Hepatocyte (in vitro differentiated cells): ENCODE results near the gene NECAB2. TPM values are rescaled to one million over a fixed set of nuclear protein-coding genes. Genes with fewer than 3 reads are reported as not detected.

Source experiments
- DNase-seq: peaks from one replicate; pipeline ENCODE4 v3.0.0-alpha.2; 2016; ENCODE audit warnings: low spot score
- H2AFZ ChIP-seq: fragments of 200-600 bp; sonication (generic); 2 replicates; pipeline ENCODE4 v1.6.0; 2016; ENCODE audit warnings: antibody characterized with exemption, mild to moderate bottlenecking
- H3K27ac ChIP-seq: fragments of 200-600 bp; sonication (generic); 2 replicates; pipeline ENCODE4 v1.5.1; 2016; ENCODE audit warnings: mild to moderate bottlenecking
- H3K27me3 ChIP-seq: fragments of 200-600 bp; sonication (generic); 2 replicates; pipeline ENCODE4 v1.6.1; 2016
- H3K36me3 ChIP-seq: fragments of 200-600 bp; sonication (generic); replicated peaks from 2 replicates; pipeline ENCODE4 v1.5.1; 2016; ENCODE audit warnings: low read depth; ENCODE audit not compliant: insufficient read depth
- H3K4me1 ChIP-seq: fragments of 200-600 bp; sonication (generic); 2 replicates; pipeline ENCODE4 v1.5.1; 2016; ENCODE audit warnings: mild to moderate bottlenecking, moderate library complexity; ENCODE audit not compliant: insufficient read depth
- H3K4me2 ChIP-seq: fragments of 200-600 bp; sonication (generic); 2 replicates; pipeline ENCODE4 v1.6.0; 2016
- H3K4me3 ChIP-seq: fragments of 200-600 bp; sonication (generic); 2 replicates; pipeline ENCODE4 v1.5.1; 2016; ENCODE audit warnings: mild to moderate bottlenecking
- H3K79me2 ChIP-seq: fragments of 200-600 bp; sonication (generic); 2 replicates; pipeline ENCODE4 v1.6.0; 2017; ENCODE audit warnings: mild to moderate bottlenecking
- H3K9me2 ChIP-seq: fragments of 200-600 bp; sonication (generic); replicated peaks from 2 replicates; pipeline ENCODE4 v1.6.0; 2017; ENCODE audit warnings: mild to moderate bottlenecking; ENCODE audit not compliant: insufficient read depth
- H3K9me3 ChIP-seq: fragments of 200-600 bp; sonication (generic); 2 replicates; pipeline ENCODE4 v1.5.1; 2016; ENCODE audit warnings: low read depth, mild to moderate bottlenecking
- H4K20me1 ChIP-seq: fragments of 200-600 bp; sonication (generic); 2 replicates; pipeline ENCODE4 v1.6.0; 2016; ENCODE audit warnings: mild to moderate bottlenecking; ENCODE audit not compliant: insufficient read depth, poor library complexity, severe bottlenecking
- EZH2 ChIP-seq: fragments of 200-600 bp; sonication (generic); IDR thresholded peaks from 2 replicates; pipeline ENCODE4 v1.6.1; 2016; ENCODE audit warnings: antibody characterized with exemption, mild to moderate bottlenecking, borderline replicate concordance
- EZH2phosphoT487 ChIP-seq: fragments of 200-600 bp; sonication (generic); IDR thresholded peaks from one replicate; pipeline ENCODE4 v1.6.1; 2018; ENCODE audit warnings: antibody characterized with exemption, mild to moderate bottlenecking, low read depth, moderate library complexity; ENCODE audit not compliant: unreplicated experiment, severe bottlenecking
- WGBS: methylation state at CpG from one replicate; pipeline ENCODE4 v1.1.6; 2016; ENCODE audit warnings: low lambda C conversion rate; ENCODE audit errors: missing lambda C conversion rate; 5-methylcytosine and 5-hydroxymethylcytosine counted together
- polyA plus RNA-seq: library from polyadenylated mRNA; unstranded; fragments of >200 nt; fragmentation: Nextera tagmentation; extraction: Ambion mirVana; gene quantifications from 2 replicates; pipeline ENCODE4 v1.2.1, GENCODE V29; 2016
- total RNA-seq: library from RNA; depleted of rRNA; stranded (reverse); fragments of >200 nt; gene quantifications from 2 replicates; pipeline ENCODE4 v1.2.3, GENCODE V29; 2014
- TF ChIP-seq, protein P1 (sequence below): fragments of 200-600 bp; sonication (generic); IDR thresholded peaks from 2 replicates; pipeline ENCODE4 v1.5.1; 2016; ENCODE audit warnings: antibody characterized with exemption, mild to moderate bottlenecking; ENCODE audit not compliant: poor library complexity

Gene NECAB2
- total and polyA plus RNA-seq, 2 experiments from 2014 or later: 1.1 TPM; not detected in 1

DNA sequence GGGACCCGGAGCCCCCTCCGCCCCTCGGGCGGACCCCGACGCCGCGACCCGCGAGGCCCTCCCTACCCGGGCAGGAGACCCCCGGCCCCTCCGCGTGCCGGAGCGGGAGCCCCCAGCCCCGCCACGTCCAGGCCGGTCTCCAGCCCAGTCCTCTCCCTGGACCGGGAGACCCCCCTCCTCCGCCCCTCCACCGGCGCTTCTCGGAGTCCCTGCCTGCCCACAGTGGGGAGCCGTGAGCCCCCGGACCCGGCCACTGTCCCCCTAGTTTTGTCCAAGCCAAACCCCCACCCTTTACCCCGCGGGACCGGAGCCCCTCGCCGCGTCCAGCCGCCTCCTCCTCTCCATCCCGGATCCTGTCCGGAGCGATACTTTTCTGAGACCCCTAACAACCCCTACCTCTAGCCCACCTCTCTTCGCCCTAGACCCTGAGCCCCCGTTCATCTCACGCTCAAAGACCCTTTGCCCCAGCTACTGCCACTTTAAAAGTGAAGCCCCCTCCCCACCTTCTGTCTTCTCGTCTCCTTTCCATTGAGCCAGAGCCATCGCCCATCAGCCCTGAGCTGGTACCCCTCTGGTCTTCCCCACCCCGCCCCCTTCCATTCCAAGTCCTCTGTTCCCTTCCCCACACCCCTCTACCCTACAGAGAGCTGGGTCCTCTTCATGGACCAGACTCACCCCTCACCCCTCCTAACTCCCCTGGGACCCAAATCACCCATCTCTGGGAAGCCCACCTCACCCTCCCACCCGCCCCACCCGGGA is 1.0 kb downstream of the NECAB2 start:
- 28% methylated on average over 5 of the region's 45 CpGs for WGBS
- Histone ChIP-seq H3K4me2 (peak overlapping the region; percentile 67), H3K27ac (no peak overlapping the region), H3K4me1 (no peaks in the 10 kb centered on the region), H3K27me3 (peaks cover 10% of the 10 kb centered on the region), H3K9me3 (no peaks in the 10 kb centered on the region), H2AFZ (no peak overlapping the region), H3K79me2 (no peaks in the 10 kb centered on the region), H3K36me3 (no peaks in the 10 kb centered on the region), H4K20me1 (no peaks in the 10 kb centered on the region), H3K9me2 (no peaks in the 10 kb centered on the region), H3K4me3 (no peak overlapping the region)
- DNase-seq: no peak
- peak; percentile 48 for TF ChIP-seq EZH2
- no peak for TF ChIP-seq EZH2phosphoT487

GRCh38 chr16:83969771-83970429 is 1.9 kb downstream of the NECAB2 start:
- TF ChIP-seq, protein P1, sequence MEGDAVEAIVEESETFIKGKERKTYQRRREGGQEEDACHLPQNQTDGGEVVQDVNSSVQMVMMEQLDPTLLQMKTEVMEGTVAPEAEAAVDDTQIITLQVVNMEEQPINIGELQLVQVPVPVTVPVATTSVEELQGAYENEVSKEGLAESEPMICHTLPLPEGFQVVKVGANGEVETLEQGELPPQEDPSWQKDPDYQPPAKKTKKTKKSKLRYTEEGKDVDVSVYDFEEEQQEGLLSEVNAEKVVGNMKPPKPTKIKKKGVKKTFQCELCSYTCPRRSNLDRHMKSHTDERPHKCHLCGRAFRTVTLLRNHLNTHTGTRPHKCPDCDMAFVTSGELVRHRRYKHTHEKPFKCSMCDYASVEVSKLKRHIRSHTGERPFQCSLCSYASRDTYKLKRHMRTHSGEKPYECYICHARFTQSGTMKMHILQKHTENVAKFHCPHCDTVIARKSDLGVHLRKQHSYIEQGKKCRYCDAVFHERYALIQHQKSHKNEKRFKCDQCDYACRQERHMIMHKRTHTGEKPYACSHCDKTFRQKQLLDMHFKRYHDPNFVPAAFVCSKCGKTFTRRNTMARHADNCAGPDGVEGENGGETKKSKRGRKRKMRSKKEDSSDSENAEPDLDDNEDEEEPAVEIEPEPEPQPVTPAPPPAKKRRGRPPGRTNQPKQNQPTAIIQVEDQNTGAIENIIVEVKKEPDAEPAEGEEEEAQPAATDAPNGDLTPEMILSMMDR: no peak
- TF ChIP-seq EZH2phosphoT487 (no peak), EZH2 (no peak)
- Histone ChIP-seq H3K4me3 (no peak overlapping the region), H3K27ac (no peak overlapping the region), H3K79me2 (no peaks in the 10 kb centered on the region), H2AFZ (no peak overlapping the region), H3K9me3 (no peaks in the 10 kb centered on the region), H3K4me1 (no peaks in the 10 kb centered on the region), H3K4me2 (no peak overlapping the region), H4K20me1 (no peaks in the 10 kb centered on the region), H3K27me3 (peaks cover 10% of the 10 kb centered on the region), H3K36me3 (no peaks in the 10 kb centered on the region), H3K9me2 (no peaks in the 10 kb centered on the region)
- DNase-seq: no peak
- 71% methylated on average over 14 of the region's 18 CpGs for WGBS

GRCh38 chr16:83970430-83970815 is 2.4 kb downstream of the NECAB2 start:
- no peak overlapping the region for H3K4me2 ChIP-seq
- H3K27ac ChIP-seq: no peak overlapping the region
- H3K36me3 ChIP-seq: no peaks in the 10 kb centered on the region
- WGBS: 93% methylated on average over 6 of the region's 6 CpGs
- no peak overlapping the region for H2AFZ ChIP-seq
- no peaks in the 10 kb centered on the region for H3K4me1 ChIP-seq
- H3K27me3 ChIP-seq: peaks cover 10% of the 10 kb centered on the region
- no peak for TF ChIP-seq EZH2phosphoT487
- TF ChIP-seq EZH2: no peak
- TF ChIP-seq, protein P1: no peak
- H3K9me3 ChIP-seq: no peaks in the 10 kb centered on the region
- H4K20me1 ChIP-seq: no peaks in the 10 kb centered on the region
- H3K79me2 ChIP-seq: no peaks in the 10 kb centered on the region
- no peak for DNase-seq
- H3K4me3 ChIP-seq: no peak overlapping the region
- H3K9me2 ChIP-seq: no peaks in the 10 kb centered on the region
